ENCODE measurements around the gene GADD45B.
A peak's percentile ranks its signal among the peaks of the same experiment; 100 is the strongest.

Gene GADD45B, protein sequence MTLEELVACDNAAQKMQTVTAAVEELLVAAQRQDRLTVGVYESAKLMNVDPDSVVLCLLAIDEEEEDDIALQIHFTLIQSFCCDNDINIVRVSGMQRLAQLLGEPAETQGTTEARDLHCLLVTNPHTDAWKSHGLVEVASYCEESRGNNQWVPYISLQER

DNA sequence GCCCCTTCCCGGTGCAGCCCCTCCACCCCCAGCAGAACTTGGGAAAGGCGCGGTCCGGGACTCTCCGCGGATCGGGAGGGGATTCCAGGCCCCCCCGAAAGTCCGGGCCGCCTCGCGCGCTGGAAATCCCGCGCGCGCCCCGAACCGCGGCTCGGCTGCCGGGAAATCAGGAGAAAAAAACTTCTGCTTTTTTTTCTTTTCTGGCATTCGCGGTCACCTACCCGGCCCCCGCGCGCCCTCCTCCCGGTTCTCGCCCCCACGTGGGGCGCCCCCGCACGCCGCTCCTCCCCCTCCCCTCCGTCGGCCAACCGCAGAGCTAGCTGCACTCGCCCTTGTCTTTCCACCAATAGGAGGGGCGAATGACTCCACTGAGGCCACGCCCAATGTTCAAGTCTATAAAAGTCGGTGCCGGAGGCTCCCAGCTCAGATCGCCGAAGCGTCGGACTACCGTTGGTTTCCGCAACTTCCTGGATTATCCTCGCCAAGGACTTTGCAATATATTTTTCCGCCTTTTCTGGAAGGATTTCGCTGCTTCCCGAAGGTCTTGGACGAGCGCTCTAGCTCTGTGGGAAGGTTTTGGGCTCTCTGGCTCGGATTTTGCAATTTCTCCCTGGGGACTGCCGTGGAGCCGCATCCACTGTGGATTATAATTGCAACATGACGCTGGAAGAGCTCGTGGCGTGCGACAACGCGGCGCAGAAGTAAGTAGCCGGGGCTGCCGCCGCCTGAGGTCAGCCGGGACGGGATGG is at the start of gene GADD45B:
Gene GADD45B, plus strand, starts transcription at position 426 of the 749 bp plus-strand sequence. Its CDS starts 232 bp downstream, at position 658.
- DNase-seq = peak; percentile 98

DNA sequence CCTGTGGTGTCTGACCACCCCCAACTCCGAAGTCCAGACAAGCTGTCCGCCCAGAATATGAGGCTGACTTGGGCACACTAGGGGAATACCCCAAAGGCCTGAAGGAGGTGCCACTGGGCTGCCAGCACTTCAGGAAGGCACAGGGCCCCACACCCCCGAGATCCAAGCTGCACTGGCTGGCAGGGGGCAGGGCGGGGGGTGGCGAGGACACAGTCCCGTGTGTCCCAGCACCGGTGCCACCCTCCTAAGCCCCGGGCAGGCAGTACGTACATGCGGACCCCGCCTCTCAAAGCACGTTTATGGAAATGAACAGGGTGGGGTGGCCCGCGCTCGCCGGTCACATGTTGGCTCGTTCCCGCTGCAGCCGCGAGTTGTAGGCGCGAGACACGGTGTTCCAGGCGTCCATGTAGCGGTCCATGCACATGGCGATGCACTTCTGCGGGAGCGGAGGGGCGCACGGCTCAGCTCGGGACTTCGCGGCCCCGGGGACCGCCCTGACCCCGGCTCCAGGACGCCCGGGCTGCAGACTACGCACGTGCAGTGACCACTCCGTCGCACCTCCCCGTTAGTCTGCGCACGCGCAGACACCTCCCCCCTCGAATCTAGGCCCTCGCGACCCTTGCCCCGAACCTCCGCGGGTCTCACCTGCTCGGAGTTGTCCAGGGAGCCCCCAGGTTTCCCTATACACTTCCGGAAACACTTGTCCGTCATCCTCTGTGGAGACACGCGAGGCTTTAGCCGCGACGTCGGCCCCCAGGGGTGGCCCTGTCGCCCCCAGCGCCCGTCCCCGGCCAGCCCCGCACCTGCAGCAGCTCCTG is 49.1 kb upstream of the GADD45B start:
- DNase-seq = peak; percentile 77

DNA sequence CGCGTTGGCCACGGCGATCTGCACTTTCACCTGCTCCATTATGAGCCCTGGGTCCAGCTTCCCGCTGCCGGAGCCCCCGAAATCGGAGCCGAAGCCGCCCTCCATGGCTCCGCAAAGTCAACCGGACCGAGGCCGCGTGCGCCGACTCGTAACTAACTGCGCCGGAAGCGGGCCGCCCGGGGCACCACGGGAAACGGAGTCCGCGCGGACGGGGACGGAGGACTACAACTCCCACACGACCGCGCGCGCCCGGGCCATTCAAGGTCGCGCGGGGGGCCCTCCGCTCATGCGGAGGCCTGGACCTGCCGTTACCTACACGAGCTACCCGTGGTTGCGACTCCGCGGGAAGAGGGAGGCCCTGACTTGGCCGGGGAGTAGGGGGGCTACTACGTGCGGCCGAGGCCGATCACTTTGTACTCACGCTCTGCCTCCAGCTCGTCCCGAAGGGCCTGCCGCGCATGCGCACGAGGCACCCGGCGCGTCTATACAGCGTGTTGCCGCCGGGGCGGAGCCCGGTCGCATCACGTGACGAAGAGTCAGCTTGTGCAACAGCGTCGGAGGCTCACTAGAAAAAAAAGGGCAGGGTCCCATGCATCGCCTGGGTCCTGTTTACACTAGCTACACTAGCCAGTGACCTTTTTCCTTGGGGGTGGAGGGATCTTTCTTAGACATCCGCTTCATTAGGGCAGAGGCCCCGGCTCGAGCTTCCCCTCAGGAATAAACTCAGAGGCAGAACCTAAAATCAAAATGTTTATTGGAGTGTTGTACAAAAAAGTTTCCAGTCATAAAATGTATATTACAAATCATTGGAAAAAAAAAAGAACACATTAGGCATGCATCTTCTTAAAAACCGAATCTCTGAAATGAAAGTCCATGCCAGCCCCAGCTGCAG is 48.3 kb upstream of the GADD45B start, which contains the start of gene TIMM13:
Gene TIMM13, minus strand, starts transcription at position 158 of the 892 bp plus-strand sequence. Its CDS starts 53 bp downstream, at position 105.
- peak; percentile 97 for DNase-seq

DNA sequence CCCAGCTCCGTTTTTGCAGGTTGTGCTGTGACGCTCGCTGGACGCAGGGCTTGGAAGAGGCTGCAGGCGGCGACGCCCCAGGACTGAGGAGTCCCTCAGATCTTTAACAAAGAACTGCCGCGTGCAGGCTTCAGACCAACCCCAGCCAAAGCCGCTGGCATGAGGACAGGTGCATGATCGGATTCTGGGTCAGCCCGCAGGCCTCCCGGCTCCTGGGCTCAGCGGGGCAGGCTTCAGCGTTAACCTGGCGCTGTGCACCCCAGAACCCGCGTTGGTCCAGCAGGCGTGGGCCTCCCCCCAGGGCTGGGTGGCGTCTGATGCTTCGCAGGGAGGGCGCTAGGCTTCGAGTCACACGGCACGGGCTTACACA is 47.6 kb upstream of the GADD45B start:
- peak; percentile 55 for DNase-seq

DNA sequence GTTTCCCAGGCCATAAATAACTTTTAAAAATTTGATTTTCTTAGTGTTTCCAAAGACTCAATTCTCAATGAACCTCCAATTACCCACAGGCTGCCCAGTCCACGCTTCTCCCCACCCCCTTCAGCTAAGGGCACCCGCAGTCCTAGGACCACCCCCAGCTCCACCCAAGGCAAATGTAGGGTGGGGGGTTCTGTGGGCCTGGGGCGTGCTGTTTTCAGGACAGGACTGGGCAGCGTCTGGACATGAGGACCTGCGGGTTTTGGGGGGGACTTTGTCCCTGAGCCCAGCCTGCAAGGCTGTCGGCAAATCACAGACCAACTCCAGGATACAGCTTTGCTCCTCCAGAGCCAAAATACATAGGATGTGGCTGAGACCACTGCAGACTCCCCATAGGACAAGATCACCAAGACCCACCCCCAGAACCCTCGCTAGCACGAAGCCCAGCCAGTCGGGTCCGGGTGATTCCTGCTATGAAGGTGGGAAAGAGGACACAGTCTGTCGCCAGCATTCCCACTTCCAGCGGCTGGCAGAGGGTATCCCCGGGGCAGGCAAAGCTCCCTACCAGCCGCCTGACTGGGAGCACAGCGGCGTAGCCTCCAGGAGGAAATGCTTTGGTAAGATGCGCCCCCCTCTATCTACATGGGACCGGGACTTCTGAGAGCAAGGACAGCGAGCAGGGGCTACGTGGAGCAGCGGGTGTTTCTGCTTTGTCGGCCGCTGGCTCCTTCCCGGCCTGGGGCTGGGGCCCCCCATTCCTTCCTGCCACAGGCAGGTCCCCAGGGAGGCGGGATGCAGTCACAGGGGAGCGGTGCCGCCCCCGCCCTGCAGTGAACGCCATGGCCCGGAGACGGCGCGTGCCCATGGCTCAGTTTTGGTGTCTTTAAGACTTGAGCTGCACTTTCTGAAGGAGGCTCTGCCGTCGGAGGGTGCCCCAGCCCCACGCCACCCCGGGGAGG is 46.9 kb upstream of the GADD45B start:
- DNase-seq = no peak

DNA sequence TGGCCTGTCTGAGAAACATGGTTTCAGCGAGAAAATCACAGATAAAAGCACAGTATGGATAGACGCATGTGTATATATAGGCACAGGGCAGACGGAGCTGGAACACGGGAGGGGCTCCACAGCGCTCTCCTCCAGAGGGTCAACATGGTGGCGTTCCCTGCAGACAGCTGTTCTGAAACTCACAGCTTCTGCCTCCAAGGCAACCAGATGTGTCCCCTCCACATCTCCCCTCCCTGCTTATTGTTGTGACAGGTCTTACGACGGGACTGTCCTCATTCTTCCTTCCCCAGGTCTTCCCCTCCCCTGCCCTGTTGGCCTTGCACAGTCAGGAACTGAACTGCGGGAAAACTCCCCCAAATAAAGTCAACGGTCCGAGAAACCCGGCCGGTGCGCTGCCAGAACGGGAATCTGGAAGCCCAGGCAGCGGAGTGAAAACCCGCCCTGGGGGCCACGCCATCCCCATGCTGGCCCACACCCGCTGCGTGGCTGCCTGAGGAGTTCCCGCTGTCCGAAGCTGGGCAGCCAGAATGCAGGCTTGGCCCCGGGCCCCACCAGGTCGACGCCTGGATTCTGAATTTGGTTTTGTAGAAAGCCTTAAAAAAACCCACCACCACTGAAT is 45.9 kb upstream of the GADD45B start:
- DNase-seq = no peak

DNA sequence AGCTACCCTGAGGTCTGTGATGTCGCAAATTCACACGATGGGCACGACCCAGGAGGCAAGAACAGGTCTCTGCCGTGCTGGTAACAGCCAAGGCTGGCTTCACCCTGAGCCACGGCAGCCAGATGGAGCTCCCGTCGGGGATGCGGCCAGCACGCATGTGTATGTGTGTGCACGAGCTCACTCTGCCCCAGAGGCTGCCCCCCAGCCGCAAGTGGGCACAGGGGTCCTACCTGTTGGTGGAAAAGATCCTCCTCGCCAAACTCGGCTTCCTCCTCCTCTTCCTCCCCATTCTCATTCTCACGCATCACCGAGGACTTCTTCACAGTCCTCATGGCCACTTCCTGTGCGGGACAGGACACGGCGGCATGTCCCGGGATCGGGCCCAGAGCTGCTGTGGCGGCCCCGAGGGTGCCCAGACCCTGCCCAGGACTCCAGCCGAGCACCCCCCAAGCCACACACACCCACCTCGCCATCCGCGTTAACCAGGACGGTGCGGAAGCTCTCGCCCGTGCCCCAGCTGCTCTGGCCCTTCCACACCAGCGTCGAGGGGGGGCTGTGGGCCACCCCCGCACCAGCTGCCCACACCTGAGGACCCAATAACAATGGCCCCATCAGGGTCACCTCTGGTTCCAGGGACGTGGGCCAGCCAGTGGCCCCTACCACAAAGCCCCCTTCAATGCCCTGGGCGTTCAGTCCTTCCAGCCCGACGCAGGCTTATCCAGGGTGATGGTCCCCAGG is 44.4 kb upstream of the GADD45B start:
- no peak for DNase-seq

DNA sequence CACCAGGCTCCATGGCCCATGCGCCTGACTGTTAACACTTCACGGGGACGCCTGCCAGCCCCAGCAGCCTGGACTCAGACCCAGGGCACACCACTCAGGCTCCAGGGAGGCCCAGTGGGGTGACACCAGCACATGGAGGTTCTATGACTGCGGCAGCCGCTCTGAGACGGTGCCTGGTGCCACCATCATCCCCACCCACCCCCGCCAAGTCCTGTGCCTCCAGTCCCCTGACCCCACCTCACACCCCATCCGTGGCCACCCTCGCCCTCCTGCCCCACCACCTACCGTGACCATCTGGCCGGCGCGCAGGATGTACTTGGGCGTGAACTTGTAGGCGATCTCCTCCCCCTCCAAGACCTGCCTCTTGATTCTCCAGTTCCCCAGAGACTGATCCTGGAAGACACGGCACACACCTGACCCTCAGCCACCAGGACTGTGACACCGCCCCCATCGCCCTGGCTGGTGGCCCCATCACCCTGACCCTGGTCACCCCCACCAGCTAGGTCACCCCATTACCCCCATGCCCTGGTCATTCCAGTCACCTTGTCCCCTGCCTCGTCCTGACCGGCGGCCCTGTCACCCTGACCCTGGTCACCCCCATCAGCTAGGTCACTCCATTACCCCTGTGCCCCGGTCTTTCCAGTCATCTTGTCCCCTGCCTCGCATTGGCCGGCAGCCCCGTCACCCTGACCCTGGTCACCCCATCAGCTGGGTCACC is 43.6 kb upstream of the GADD45B start:
- no peak for DNase-seq

DNA sequence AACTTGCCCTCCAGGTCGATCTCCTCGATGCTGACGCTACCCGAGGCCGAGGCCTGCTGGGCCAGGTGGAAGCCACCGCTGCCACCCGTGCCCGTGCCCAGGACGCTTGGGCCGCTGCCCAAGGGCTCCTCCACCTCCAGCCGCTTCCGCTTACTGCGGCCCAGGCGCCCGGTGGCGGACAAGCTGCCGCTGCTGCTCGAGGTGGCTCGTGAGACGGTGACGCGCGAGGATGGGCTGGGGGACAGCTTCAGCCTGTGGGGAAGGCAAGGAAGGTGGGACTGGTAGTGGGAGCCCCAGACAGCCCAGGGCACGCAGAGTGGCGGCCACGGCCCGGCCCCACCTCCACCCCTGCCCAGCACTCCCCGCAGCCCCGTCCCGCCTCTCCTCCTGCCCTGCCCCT is 42.1 kb upstream of the GADD45B start:
- no peak for DNase-seq

DNA sequence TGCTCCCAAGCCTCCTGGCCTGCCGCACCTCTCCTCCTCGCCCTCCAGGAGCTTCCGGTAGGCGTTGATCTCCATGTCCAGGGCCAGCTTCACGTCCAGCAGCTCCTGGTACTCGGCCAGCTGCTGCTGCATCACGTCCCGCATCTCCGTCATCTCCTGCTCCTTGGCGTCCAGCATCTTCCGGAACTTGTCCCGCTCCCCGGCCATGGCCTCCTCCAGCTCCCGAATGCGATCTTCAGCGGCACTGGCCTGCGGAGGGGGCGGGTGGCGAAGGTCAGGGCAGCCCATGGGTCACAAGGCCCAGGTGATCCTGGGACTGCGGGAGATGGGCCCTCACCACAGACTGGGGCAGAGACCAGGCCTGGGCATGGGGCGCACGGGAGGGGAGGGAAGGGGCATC is 41.7 kb upstream of the GADD45B start:
- DNase-seq = no peak

DNA sequence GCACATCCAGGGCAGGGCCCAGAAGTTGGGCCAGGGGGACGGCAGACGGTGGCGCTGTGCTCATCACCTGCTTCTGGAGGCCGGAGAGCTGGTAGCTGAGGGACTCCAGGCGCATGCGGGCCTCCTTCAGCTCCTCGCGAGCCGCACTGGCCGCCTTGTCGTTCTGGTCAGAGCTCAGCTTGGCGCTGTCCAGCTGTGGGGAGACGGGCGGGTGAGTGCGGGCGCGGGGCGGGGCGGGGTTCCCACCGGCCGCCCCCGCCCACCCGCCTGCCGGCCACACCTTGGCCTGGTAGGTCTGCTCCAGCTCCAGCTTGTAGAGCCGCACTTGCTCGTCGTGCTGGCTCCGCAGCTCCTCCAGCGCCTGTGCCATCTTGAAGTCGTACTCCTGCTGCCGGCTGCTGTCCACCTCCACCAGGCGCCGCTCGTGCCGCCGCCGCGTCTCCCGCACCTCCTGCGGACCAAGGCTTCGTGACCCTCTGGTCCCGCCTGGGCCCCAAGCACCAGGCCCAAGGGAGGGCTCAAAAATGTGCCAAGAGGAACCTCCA is 41.1 kb upstream of the GADD45B start:
- DNase-seq = no peak

DNA sequence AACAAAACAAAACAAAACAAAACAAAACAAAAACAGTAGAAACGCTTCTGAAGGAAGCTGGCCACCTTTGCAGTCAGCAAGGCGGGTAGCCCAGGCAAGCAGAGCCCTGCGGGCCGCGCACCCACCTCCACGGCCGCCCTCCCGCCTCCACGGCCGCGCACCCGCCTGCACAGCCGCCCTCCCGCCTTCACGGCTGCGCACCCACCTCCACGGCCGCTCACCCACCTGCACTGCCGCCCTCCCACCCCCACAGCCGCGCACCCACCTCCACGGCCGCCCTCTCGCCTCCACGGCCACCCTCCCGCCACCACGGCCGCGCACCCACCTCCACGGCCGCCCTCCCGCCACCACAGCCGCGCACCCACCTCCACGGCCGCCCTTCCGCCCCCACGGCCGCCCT is 39.5 kb upstream of the GADD45B start:
- DNase-seq = no peak

DNA sequence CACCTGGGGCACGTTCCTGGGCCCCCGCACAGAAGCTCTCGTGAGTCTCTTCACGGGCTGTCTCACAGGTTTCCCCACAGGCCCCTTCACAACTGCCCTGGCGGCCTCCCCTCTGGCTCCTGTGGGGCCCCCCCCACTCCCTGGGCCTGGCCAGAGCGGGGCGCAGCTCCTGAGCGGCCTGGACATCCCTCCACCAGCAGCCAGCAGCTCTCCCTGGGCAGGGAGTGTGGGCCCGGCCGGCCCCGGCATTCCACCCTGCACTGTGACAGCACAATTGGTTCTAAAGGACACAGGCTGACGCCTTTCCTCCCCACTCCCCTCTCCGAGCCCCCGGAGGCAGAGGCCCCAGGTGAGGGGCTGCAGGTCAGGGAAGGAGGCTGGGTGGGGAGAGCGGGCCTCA is 39.0 kb upstream of the GADD45B start:
- DNase-seq = no peak

DNA sequence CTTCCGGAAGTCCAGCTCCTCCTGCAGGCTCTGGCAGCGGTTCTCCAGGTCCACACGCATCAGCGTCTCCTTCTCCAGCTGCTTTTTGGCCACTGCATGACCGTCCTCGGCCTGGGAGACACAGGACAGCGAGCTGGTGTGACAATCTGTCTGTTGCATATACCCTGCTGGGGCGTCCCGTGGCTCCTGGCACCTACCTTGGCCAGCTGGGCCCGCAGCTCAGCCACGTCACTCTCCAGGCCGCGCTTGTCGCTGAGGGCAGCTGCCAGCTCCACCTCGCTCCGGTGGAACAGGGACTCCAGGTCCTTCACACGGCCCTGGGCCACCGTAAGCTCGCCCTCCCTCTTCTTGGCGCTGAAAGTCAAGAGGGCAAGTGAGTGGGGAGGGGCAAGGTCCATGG is 37.7 kb upstream of the GADD45B start:
- no peak for DNase-seq

DNA sequence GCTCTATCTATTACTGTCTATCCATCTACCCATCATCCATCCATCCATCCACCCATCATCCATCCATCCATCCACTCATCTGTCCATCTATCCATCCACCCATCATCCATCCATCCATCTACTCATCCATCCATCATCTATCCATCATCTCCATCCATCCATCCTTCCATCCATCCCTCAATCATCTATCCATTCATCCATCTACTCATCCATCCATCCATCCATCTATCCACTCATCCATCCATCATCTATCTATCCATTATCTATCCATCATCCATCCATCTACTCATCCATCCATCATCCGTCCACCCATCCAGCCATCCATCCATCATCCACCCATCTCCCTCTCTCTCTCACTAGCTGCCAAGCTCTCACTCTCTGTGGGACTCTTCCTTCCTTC is 35.4 kb upstream of the GADD45B start:
- DNase-seq = no peak

DNA sequence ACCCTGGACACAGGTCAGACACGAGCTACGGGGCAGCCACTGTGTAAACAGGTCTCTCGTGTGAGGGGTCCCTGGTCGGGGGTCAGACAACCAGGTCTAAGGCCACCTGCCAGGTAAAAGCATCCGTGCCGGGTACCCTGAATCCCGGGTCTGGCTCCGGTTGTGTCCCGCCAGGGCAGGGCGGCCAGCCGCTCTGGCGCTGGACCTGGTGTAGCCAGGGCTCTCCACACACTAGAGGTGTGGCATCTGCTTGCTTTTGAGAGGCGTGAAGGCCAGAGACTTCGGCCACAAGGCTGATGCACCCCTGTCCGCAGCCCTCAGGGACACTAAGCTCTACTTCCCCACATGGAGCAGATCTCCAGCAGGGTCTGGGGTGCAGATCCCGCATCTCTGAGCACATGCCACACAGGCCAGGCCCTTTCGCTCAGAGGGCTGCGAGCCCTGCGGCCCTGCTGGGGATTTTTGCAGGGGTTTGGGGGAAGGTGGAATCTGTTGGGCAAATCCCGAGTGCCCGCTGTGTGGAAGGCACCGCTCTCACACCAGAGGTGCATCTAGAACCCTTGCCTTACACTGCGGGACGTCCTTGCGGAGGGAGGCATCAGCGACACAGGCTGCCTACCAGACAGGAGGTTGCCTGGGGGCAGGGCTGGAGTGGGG is 34.7 kb upstream of the GADD45B start:
- DNase-seq = no peak

DNA sequence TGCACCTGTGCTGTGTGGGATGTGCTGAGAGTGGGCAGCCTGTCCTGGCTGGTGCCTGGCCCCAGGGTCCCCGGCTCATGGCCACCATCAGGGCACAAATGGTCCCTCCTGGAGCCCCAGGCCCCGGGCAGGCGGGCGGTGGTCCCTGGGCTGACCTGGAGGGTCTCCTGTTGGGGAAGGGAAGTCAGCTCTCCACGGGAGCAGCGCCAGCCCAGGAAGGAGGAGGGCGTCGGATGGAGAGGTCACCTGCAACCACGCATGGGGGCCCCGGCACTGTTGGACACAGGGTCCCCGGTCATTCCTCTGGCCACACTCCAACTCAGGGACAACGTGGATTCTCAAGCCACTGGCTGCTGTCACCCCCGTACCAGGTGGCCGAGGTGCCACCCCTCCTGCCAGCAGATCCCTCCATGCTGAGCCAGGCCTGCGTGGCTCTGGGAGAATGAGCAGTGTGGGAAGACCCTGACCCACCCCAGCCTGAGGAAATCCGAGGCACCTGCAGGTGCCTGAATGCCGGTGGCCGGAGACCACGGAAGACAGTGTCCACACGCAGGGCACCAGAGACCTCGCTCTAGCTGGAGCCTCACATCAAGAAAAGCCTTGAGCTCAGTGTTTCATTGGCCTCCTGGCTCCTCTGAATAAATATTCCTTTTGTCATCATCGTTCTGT is 32.7 kb upstream of the GADD45B start:
- DNase-seq = no peak

DNA sequence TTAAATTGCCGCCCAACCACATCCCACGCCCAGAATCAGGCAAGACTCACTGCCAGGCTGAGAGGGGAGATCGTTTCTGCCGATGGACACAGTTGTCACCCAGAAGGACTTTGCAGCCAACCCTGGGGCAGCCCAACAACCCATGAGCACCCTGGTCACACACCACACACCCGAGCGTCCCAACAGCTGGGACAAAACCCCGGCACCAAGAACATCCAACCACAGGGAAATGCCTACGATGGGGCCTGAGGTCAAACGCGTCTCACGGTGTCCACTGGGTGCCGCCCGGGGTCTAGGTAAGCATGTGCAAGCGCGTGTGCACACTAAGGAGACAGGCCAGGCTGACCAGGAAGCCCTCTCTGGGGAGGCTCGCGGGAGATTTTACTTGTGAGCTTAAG is 32.1 kb upstream of the GADD45B start:
- no peak for DNase-seq

Measured in hematopoietic multipotent progenitor cell treated with erythropoietin and hydrocortisone succinate and interleukin-3 and kit ligand, for 6 days (in vitro differentiated cells).